Aorta (tissue), 4 donors: ENCODE data around the gene TTC31. TPM values are rescaled to one million over a fixed set of nuclear protein-coding genes. Genes with fewer than 3 reads are reported as not detected.

Experiments
- polyA plus RNA-seq, 2 donors: library from polyadenylated mRNA; stranded (reverse); fragments of 200-250 nt; gene quantifications; one replicate each; pipeline ENCODE4 v1.2.3, GENCODE V29; 2013
- total RNA-seq, 2 donors: library from RNA; stranded (reverse); fragmentation: NEBNext Ultra II Directional; extraction: Animal tissue kit (Norgen Biotek cat#: 25700); gene quantifications; one replicate each; pipeline ENCODE4 v1.2.1, GENCODE V29; 2021
- donor health status: healthy with polysubstance abuse.
- donor health status: Bipolar disorder and iron deficiency.
- donor health status: DM: no; HTN: no; CAD: no.
- donor health status: DM: yes; HTN: yes; CAD: no.

TTC31 gene
- total and polyA plus RNA-seq, 4 donors, result 4.0 to 29.5 (median 18.8) TPM

Other genes starting within 250 kb of the TTC31 start
- gene SLC4A5, start 139.7 kb upstream of the TTC31 start, total RNA-seq, result 1 to 10 TPM; 6.2 to 7.3 TPM
- 1 to 10 TPM in 1 of 2 donors, not detected in 1; 1.6 TPM for gene SLC4A5, start 139.7 kb upstream of the TTC31 start, polyA plus RNA-seq
- 100 to 1,000 TPM; 141 to 158 TPM for gene DCTN1, start 102.8 kb upstream of the TTC31 start, total RNA-seq
- 100 to 1,000 TPM in 1 of 2 donors, 10 to 100 TPM in 1; 73.8 to 106 TPM for gene DCTN1, start 102.8 kb upstream of the TTC31 start, polyA plus RNA-seq
- gene C2orf81, start 61.5 kb upstream of the TTC31 start, total RNA-seq, result 1 to 10 TPM; 1.4 to 3.1 TPM
- 1 to 10 TPM; 1.3 to 4.5 TPM for gene C2orf81, start 61.5 kb upstream of the TTC31 start, polyA plus RNA-seq
- gene WDR54, start 61.4 kb upstream of the TTC31 start, total RNA-seq, result 10 to 100 TPM in 1 of 2 donors, 1 to 10 TPM in 1; 6.3 to 10.2 TPM
- 10 to 100 TPM in 1 of 2 donors, 1 to 10 TPM in 1; 6.5 to 19.9 TPM for gene WDR54, start 61.4 kb upstream of the TTC31 start, polyA plus RNA-seq
- 10 to 100 TPM; 11.7 to 27.7 TPM for gene RTKN, start 41.1 kb upstream of the TTC31 start, total RNA-seq
- gene RTKN, start 41.1 kb upstream of the TTC31 start, polyA plus RNA-seq, result 10 to 100 TPM; 10.3 to 19.5 TPM
- 10 to 100 TPM; 29.3 to 38.2 TPM for gene INO80B, start 28.0 kb upstream of the TTC31 start, total RNA-seq
- 10 to 100 TPM; 18.2 to 60.9 TPM for gene INO80B, start 28.0 kb upstream of the TTC31 start, polyA plus RNA-seq
- gene WBP1, start 24.6 kb upstream of the TTC31 start, total RNA-seq, result 10 to 100 TPM; 38.1 to 56.5 TPM
- 100 to 1,000 TPM in 1 of 2 donors, 10 to 100 TPM in 1; 59.2 to 149 TPM for gene WBP1, start 24.6 kb upstream of the TTC31 start, polyA plus RNA-seq
- gene MOGS, start 17.7 kb upstream of the TTC31 start, total RNA-seq, result 10 to 100 TPM; 33.4 to 45.1 TPM
- gene MOGS, start 17.7 kb upstream of the TTC31 start, polyA plus RNA-seq, result 10 to 100 TPM; 13.8 to 36.2 TPM
- gene MRPL53, start 10.4 kb upstream of the TTC31 start, total RNA-seq, result 10 to 100 TPM; 56.6 to 63.1 TPM
- 10 to 100 TPM; 55.1 to 55.8 TPM for gene MRPL53, start 10.4 kb upstream of the TTC31 start, polyA plus RNA-seq
- gene CCDC142, start 83 bp upstream of the TTC31 start, total RNA-seq, result 10 to 100 TPM; 16.1 to 26.0 TPM
- 1 to 10 TPM; 3.4 to 9.3 TPM for gene CCDC142, start 83 bp upstream of the TTC31 start, polyA plus RNA-seq
- under 1 TPM; 0.75 to 0.87 TPM for gene LBX2, start 16.5 kb downstream of the TTC31 start, total RNA-seq
- gene LBX2, start 16.5 kb downstream of the TTC31 start, polyA plus RNA-seq, result 1 to 10 TPM in 1 of 2 donors, under 1 TPM in 1; 0.88 to 1.7 TPM
- gene PCGF1, start 24.6 kb downstream of the TTC31 start, total RNA-seq, result 10 to 100 TPM; 13.3 to 15.9 TPM
- gene PCGF1, start 24.6 kb downstream of the TTC31 start, polyA plus RNA-seq, result 10 to 100 TPM in 1 of 2 donors, 1 to 10 TPM in 1; 8.0 to 17.5 TPM
- not detected for gene TLX2, start 31.4 kb downstream of the TTC31 start, total RNA-seq
- gene TLX2, start 31.4 kb downstream of the TTC31 start, polyA plus RNA-seq, result not detected
- gene DQX1, start 43.1 kb downstream of the TTC31 start, total RNA-seq, result under 1 TPM in 1 of 2 donors, not detected in 1; 0.24 TPM
- 1 to 10 TPM in 1 of 2 donors, not detected in 1; 4.1 TPM for gene DQX1, start 43.1 kb downstream of the TTC31 start, polyA plus RNA-seq
- gene AUP1, start 46.6 kb downstream of the TTC31 start, total RNA-seq, result 10 to 100 TPM; 73.0 to 85.4 TPM
- gene AUP1, start 46.6 kb downstream of the TTC31 start, polyA plus RNA-seq, result 100 to 1,000 TPM in 1 of 2 donors, 10 to 100 TPM in 1; 49.5 to 279 TPM
- gene HTRA2, start 46.9 kb downstream of the TTC31 start, total RNA-seq, result 10 to 100 TPM; 31.9 to 35.4 TPM
- gene HTRA2, start 46.9 kb downstream of the TTC31 start, polyA plus RNA-seq, result 10 to 100 TPM; 27.4 to 46.9 TPM
- gene LOXL3, start 70.9 kb downstream of the TTC31 start, total RNA-seq, result 10 to 100 TPM; 18.9 to 27.1 TPM
- gene LOXL3, start 70.9 kb downstream of the TTC31 start, polyA plus RNA-seq, result 10 to 100 TPM in 1 of 2 donors, 1 to 10 TPM in 1; 6.4 to 16.9 TPM
- 10 to 100 TPM; 18.2 to 19.6 TPM for gene DOK1, start 71.6 kb downstream of the TTC31 start, total RNA-seq
- gene DOK1, start 71.6 kb downstream of the TTC31 start, polyA plus RNA-seq, result 10 to 100 TPM; 14.9 to 16.3 TPM
- 1 to 10 TPM in 1 of 2 donors, not detected in 1; 1.3 TPM for gene M1AP, start 165.2 kb downstream of the TTC31 start, total RNA-seq
- gene M1AP, start 165.2 kb downstream of the TTC31 start, polyA plus RNA-seq, result not detected
- gene SEMA4F, start 171.2 kb downstream of the TTC31 start, total RNA-seq, result 10 to 100 TPM in 1 of 2 donors, 1 to 10 TPM in 1; 7.7 to 10.8 TPM
- gene SEMA4F, start 171.2 kb downstream of the TTC31 start, polyA plus RNA-seq, result 1 to 10 TPM; 1.4 to 6.7 TPM